Erythroblast (primary cell): ENCODE measurements around the gene SP3.

Source experiments
- GATA1 ChIP-seq: IDR thresholded peaks from 2 replicates; pipeline ENCODE4 v1.6.1; 2011; ENCODE audit warnings: low read depth, mild to moderate bottlenecking, control low read depth, low read length, moderate library complexity
- POLR2A ChIP-seq: IDR thresholded peaks from 2 replicates; pipeline ENCODE4 v1.6.1; 2011; ENCODE audit warnings: mild to moderate bottlenecking, low read length

DNA sequence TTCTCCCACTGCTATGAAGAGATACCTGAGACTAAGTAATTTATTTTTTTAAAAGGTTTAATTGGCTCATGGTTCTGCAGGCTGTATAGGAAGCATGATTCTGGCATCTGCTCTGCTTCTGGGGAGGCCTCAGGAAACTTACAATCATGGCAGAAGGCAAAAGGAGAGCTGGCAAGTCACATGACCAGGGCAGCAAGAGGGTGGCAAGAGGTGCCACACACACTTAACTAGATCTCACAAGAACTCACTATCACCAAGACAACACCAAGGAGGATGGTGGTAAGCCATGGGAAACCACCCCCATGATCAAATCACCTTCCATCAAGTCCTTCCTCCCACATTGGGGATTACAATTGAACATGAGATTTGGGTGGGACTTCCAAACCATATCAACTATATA is 38.3 kb downstream of the SP3 start:
- TF ChIP-seq POLR2A: no peak
- TF ChIP-seq GATA1: no peak
